Left ventricle myocardium inferior (tissue), 1 donor: ENCODE measurements around the gene PLA2G4D. TPM values are rescaled to one million over a fixed set of nuclear protein-coding genes. Genes with fewer than 3 reads are reported as not detected.

Source experiments
- DNase-seq: peaks from one replicate; pipeline ENCODE4 v3.0.0-alpha.2; 2020
- H3K27ac ChIP-seq: fragments of 200-600 bp; replicated peaks from 2 replicates; pipeline ENCODE4 v1.8.0; 2021
- H3K27me3 ChIP-seq: fragments of 200-600 bp; 2 replicates; pipeline ENCODE4 v1.8.0; 2021; ENCODE audit warnings: low read depth
- H3K36me3 ChIP-seq: fragments of 200-600 bp; 2 replicates; pipeline ENCODE4 v1.8.0; 2021
- H3K4me1 ChIP-seq: fragments of 200-600 bp; 2 replicates; pipeline ENCODE4 v1.8.0; 2021
- H3K4me3 ChIP-seq: fragments of 200-600 bp; 2 replicates; pipeline ENCODE4 v1.8.0; 2021; ENCODE audit warnings: mild to moderate bottlenecking, moderate library complexity
- H3K9me3 ChIP-seq: fragments of 200-600 bp; replicated peaks from 2 replicates; pipeline ENCODE4 v1.8.0; 2021
- CTCF ChIP-seq: fragments of 200-600 bp; IDR thresholded peaks from 2 replicates; pipeline ENCODE4 v1.8.0; 2021; ENCODE audit warnings: antibody characterized with exemption, mild to moderate bottlenecking, borderline replicate concordance
- intact Hi-C: fragments of 100-400 bp; cut with micrococcal nuclease; formaldehyde crosslinking; loops from one replicate; pipeline ENCODE4 v1.11.0; 2022
- total RNA-seq: library from RNA; stranded (reverse); fragmentation: NEBNext Ultra II Directional; extraction: Animal tissue kit (Norgen Biotek cat#: 25700); gene quantifications from one replicate; pipeline ENCODE4 v1.2.1, GENCODE V29; 2021
- donor health status: DM: no; HTN: yes; CAD: no; lungs with severe emphysema.

Gene PLA2G4D
- total RNA-seq, 1 donor from 2014 or later = not detected

GRCh38 chr15:42033214-42033873 lies 61.0 kb downstream of the PLA2G4D start:
- Histone ChIP-seq H3K4me1 (peaks cover 7% of the 10 kb centered on the region), H3K4me3 (no peak overlapping the region), H3K27me3 (no peaks in the 10 kb centered on the region), H3K27ac (no peak overlapping the region), H3K9me3 (no peaks in the 10 kb centered on the region), H3K36me3 (no peaks in the 10 kb centered on the region)
- no peak for TF ChIP-seq CTCF
- intact Hi-C loops = no loop called here
- no peak for DNase-seq

GRCh38 chr15:42032376-42033213 lies 61.8 kb downstream of the PLA2G4D start:
- no peak for DNase-seq
- intact Hi-C loops = no loop called here
- no peak overlapping the region for H3K4me3 ChIP-seq
- no peak overlapping the region for H3K27ac ChIP-seq
- no peaks in the 10 kb centered on the region for H3K36me3 ChIP-seq
- peaks cover 12% of the 10 kb centered on the region for H3K4me1 ChIP-seq
- no peaks in the 10 kb centered on the region for H3K9me3 ChIP-seq
- no peaks in the 10 kb centered on the region for H3K27me3 ChIP-seq
- TF ChIP-seq CTCF = no peak

GRCh38 chr15:42031198-42031915 lies 63.0 kb downstream of the PLA2G4D start:
- Histone ChIP-seq H3K9me3 (no peaks in the 10 kb centered on the region), H3K27ac (no peak overlapping the region), H3K27me3 (no peaks in the 10 kb centered on the region), H3K36me3 (no peaks in the 10 kb centered on the region), H3K4me1 (peaks cover 18% of the 10 kb centered on the region), H3K4me3 (no peak overlapping the region)
- no peak for DNase-seq
- intact Hi-C loops = no loop called here
- TF ChIP-seq CTCF = no peak

- no peaks in the 10 kb centered on the region for H3K36me3 ChIP-seq
- no peak overlapping the region for H3K4me3 ChIP-seq
- H3K27me3 ChIP-seq = no peaks in the 10 kb centered on the region
- no peak for TF ChIP-seq CTCF
- intact Hi-C loops = no loop called here
- no peak overlapping the region for H3K27ac ChIP-seq
- no peaks in the 10 kb centered on the region for H3K9me3 ChIP-seq
- H3K4me1 ChIP-seq = peaks cover 17% of the 10 kb centered on the region
- DNase-seq = no peak
Measured at GRCh38 chr15:42027521-42027920, 66.8 kb downstream of the PLA2G4D start.

GRCh38 chr15:42024303-42024702 lies 70.1 kb downstream of the PLA2G4D start:
- peaks cover 21% of the 10 kb centered on the region for H3K4me1 ChIP-seq
- no peaks in the 10 kb centered on the region for H3K9me3 ChIP-seq
- intact Hi-C loops = no loop called here
- no peak overlapping the region for H3K4me3 ChIP-seq
- TF ChIP-seq CTCF = no peak
- no peak overlapping the region for H3K27ac ChIP-seq
- no peak for DNase-seq
- H3K36me3 ChIP-seq = no peaks in the 10 kb centered on the region
- H3K27me3 ChIP-seq = no peaks in the 10 kb centered on the region
